KMS-11 (cell line): Measurements from ENCODE around the gene TSC22D3.
A peak's percentile ranks its signal among the peaks of the same experiment; 100 is the strongest.

Experiments
- H2AFZ ChIP-seq: fragments of 200-600 bp; sonication (generic); 2 replicates; pipeline ENCODE4 v1.6.1; 2016; ENCODE audit warnings: antibody characterized with exemption, mixed run types, low read depth
- H3K27ac ChIP-seq: fragments of 200-600 bp; sonication (generic); 2 replicates; pipeline ENCODE4 v1.6.1; 2016; ENCODE audit warnings: mild to moderate bottlenecking, mixed run types
- H3K27me3 ChIP-seq: fragments of 200-600 bp; sonication (generic); 2 replicates; pipeline ENCODE4 v1.6.1; 2017; ENCODE audit warnings: mild to moderate bottlenecking, low read depth, mixed run types, moderate library complexity; ENCODE audit not compliant: insufficient read depth
- H3K36me3 ChIP-seq: fragments of 200-600 bp; sonication (generic); 2 replicates; pipeline ENCODE4 v1.6.1; 2017; ENCODE audit warnings: mild to moderate bottlenecking, mixed run types; ENCODE audit not compliant: insufficient read depth
- H3K4me1 ChIP-seq: fragments of 200-600 bp; sonication (generic); 2 replicates; pipeline ENCODE4 v1.6.1; 2016; ENCODE audit warnings: mild to moderate bottlenecking, low read depth, mixed run types; ENCODE audit not compliant: poor library complexity, severe bottlenecking
- H3K4me2 ChIP-seq: fragments of 200-600 bp; sonication (generic); 2 replicates; pipeline ENCODE4 v1.7.0; 2016; ENCODE audit warnings: mild to moderate bottlenecking, mixed run types
- H3K4me3 ChIP-seq: fragments of 200-600 bp; sonication (generic); IDR thresholded peaks from 2 replicates; pipeline ENCODE4 v1.6.1; 2017; ENCODE audit warnings: low read depth, low read length, mixed read lengths; ENCODE audit not compliant: insufficient read depth
- H3K79me2 ChIP-seq: fragments of 200-600 bp; sonication (generic); 2 replicates; pipeline ENCODE4 v1.6.1; 2016; ENCODE audit warnings: low read depth, mixed run types; ENCODE audit not compliant: insufficient read depth
- H3K9ac ChIP-seq: fragments of 200-600 bp; sonication (generic); 2 replicates; pipeline ENCODE4 v1.6.1; 2016; ENCODE audit warnings: mild to moderate bottlenecking, mixed run types
- H4K20me1 ChIP-seq: fragments of 200-600 bp; sonication (generic); 2 replicates; pipeline ENCODE4 v1.6.1; 2016; ENCODE audit warnings: mild to moderate bottlenecking, mixed run types; ENCODE audit not compliant: insufficient read depth
- CTCF ChIP-seq: fragments of 200-600 bp; sonication (generic); conservative IDR thresholded peaks from 2 replicates; pipeline ENCODE4 v1.6.1; 2017; ENCODE audit warnings: low read depth, mild to moderate bottlenecking, antibody characterized with exemption, low read length, moderate library complexity, mixed read lengths

TSC22D3 gene

GRCh38 chrX:107713543-107714205 lies 61.9 kb downstream of the TSC22D3 start:
- peaks cover 19% of the 10 kb centered on the region for H3K79me2 ChIP-seq
- H2AFZ ChIP-seq: no peak overlapping the region
- no peak for TF ChIP-seq CTCF
- H3K4me3 ChIP-seq: no peak overlapping the region
- H4K20me1 ChIP-seq: no peaks in the 10 kb centered on the region
- H3K4me1 ChIP-seq: peaks cover 71% of the 10 kb centered on the region
- H3K4me2 ChIP-seq: no peak overlapping the region
- no peaks in the 10 kb centered on the region for H3K27me3 ChIP-seq
- no peak overlapping the region for H3K9ac ChIP-seq
- H3K27ac ChIP-seq: no peak overlapping the region
- H3K36me3 ChIP-seq: no peaks in the 10 kb centered on the region

GRCh38 chrX:107713203-107713542 lies 62.4 kb downstream of the TSC22D3 start:
- H4K20me1 ChIP-seq: no peaks in the 10 kb centered on the region
- no peak overlapping the region for H3K9ac ChIP-seq
- H2AFZ ChIP-seq: no peak overlapping the region
- H3K27me3 ChIP-seq: no peaks in the 10 kb centered on the region
- no peak overlapping the region for H3K4me2 ChIP-seq
- no peak for TF ChIP-seq CTCF
- H3K4me1 ChIP-seq: peaks cover 66% of the 10 kb centered on the region
- H3K36me3 ChIP-seq: no peaks in the 10 kb centered on the region
- H3K4me3 ChIP-seq: no peak overlapping the region
- H3K27ac ChIP-seq: no peak overlapping the region
- H3K79me2 ChIP-seq: peaks cover 19% of the 10 kb centered on the region

DNA sequence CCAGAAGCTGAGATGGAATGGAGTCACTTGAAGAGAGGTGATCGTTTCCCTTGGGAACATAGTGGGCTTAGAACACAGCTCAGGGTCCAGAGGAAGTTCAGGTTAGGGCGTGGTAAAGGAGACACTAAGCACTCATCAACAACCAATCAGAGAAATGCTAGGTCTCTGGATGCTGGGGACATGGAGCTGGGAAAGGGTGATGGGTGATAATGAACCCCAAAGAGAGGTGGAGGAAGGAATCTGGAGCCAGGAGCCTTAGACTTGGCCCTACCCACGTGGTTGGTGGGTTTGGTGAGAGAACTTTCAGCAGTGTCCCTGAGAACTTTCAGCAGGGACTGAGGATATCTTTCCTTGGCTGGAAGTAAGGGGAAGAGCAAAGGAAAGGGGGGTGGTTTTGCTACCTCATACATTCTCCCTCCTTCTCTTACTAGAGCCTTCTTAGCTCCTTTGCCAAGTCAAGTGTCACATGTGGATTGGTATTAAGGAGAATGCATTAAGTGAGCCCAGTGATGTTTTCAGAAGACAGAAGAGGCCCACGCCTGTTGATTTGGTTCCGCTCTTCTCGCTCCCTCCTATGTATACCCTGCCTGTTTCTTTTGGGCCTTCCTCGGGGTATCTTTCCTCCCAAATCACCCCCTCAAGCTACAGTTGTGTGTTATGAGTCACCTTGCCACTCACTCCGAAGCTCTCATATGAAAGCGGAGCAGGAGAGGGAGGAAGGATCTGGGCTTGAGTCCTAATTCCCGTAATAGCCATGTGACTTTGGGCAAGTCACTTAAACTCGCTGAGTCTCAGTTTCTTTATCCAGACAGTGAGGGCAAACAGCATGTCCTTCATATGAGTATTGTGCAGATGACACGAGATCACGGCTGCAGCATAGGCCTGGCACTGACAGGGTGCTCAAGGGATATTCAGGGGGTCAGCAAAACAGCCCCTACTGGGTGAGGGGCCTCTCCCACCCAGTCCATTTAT lies 63.1 kb downstream of the TSC22D3 start:
- Histone ChIP-seq H2AFZ (no peak overlapping the region), H3K9ac (no peak overlapping the region), H3K36me3 (no peaks in the 10 kb centered on the region), H3K4me3 (no peak overlapping the region), H3K27me3 (no peaks in the 10 kb centered on the region), H4K20me1 (no peaks in the 10 kb centered on the region), H3K79me2 (peaks cover 19% of the 10 kb centered on the region), H3K27ac (peak overlapping the region; percentile 96), H3K4me2 (no peak overlapping the region), H3K4me1 (peaks cover 59% of the 10 kb centered on the region)
- TF ChIP-seq CTCF: no peak

DNA sequence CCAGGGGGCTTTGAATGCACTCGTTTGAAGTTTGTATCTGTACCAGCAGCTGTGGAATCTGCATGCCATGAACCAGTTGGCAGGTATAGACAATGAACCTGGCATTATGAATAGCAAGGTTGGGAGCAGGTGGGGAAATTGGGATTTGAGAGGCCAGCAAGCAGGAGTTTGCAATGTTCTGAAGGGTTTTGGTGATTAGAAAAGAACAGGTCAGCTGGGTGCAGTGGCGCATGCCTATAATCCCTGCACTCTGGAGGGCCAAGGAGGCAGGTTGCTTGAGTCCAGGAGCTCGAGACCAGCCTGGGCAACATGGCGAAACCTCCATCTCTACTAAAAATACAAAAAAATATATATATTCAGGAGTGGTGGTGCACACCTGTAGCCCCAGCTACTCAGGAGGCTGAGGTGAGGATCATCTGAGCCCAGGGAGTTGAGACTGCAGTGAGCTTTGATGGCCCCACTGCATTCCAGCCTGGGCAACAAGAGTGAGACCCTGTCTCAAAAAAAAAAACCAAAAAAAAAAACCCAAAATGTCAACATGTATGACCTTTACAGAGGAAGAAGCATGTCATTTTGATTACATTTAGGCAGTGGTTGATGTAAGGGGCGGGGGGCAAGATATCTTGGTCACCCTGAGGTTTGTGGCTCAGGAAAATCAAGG lies 63.9 kb downstream of the TSC22D3 start:
- Histone ChIP-seq H4K20me1 (no peaks in the 10 kb centered on the region), H3K4me2 (peak overlapping the region; percentile 88), H3K27ac (peak overlapping the region; percentile 96), H3K79me2 (peaks cover 18% of the 10 kb centered on the region), H3K36me3 (no peaks in the 10 kb centered on the region), H3K4me3 (no peak overlapping the region), H2AFZ (peak overlapping the region; percentile 24; the same call in 1 of the 2 replicates), H3K9ac (peak overlapping the region; percentile 80; the same call in 1 of the 2 replicates), H3K27me3 (no peaks in the 10 kb centered on the region), H3K4me1 (peaks cover 55% of the 10 kb centered on the region)
- no peak for TF ChIP-seq CTCF
